ENCODE data around the gene CAP2.
"Not testable (repeated sequence)": the region's sequence is repeated elsewhere in the genome, so short reads cannot be mapped to it uniquely, and the experiment has no call there.

CAP2 gene

GRCh38 chr6:17580518-17581048, 187.2 kb downstream of the CAP2 start:
- Histone ChIP-seq H3K27ac (ENCODE audit: low read length, poor library complexity, severe bottlenecking) (no peak overlapping the region), H3K4me1 (ENCODE audit: control insufficient read depth, insufficient read depth, low read depth, low read length) (peaks cover 2% of the 10 kb centered on the region), H3K14ac (ENCODE audit: low read length in 2 of 2) (no peak overlapping the region), H3K9me3 (ENCODE audit: control insufficient read depth, low read length) (peaks cover 4% of the 10 kb centered on the region), H2AK5ac (ENCODE audit: low read length, severe bottlenecking) (no peak overlapping the region), H2BK120ac (ENCODE audit: low read depth, low read length) (no peak overlapping the region), H3K27me3 (ENCODE audit: control insufficient read depth in 1 of 2, insufficient read depth in 1 of 2, low read length in 2 of 2) (no peaks in the 10 kb centered on the region), H3K79me1 (replicated peaks; ENCODE audit: low read length, poor library complexity, severe bottlenecking) (no peaks in the 10 kb centered on the region), H3K9ac (ENCODE audit: low read length) (peak overlapping the region; percentile 74), H3K4me3 (ENCODE audit: insufficient read depth in 1 of 2, low read depth in 1 of 2, low read length in 2 of 2) (peak overlapping the region in 1 of 2 experiments; percentile 80), H2BK12ac (ENCODE audit: low read length in 2 of 2) (no peak overlapping the region), H2BK5ac (ENCODE audit: low read depth, low read length, poor library complexity, severe bottlenecking) (no peak overlapping the region), H4K8ac (ENCODE audit: low read length) (no peak overlapping the region), H3K36me3 (ENCODE audit: control insufficient read depth in 1 of 2, insufficient read depth in 2 of 2, low read depth in 1 of 2, low read length in 2 of 2) (no peaks in the 10 kb centered on the region), H3K23ac (ENCODE audit: low read length in 2 of 2) (no peak overlapping the region), H3K18ac (ENCODE audit: low read depth in 1 of 2, low read length in 2 of 2) (no peak overlapping the region), H3K4me2 (ENCODE audit: low read length, poor library complexity, severe bottlenecking) (no peak overlapping the region), H2AFZ (ENCODE audit: low read depth, low read length) (no peak overlapping the region), H3K4ac (ENCODE audit: low read depth in 1 of 2, low read length in 2 of 2) (no peak overlapping the region), H2BK15ac (ENCODE audit: low read depth, poor library complexity, severe bottlenecking) (no peak overlapping the region), H4K91ac (ENCODE audit: low read length) (no peak overlapping the region)
- WGBS: 88% methylated on average over 36 of the region's 53 CpGs
- DNase-seq: no peak

GRCh38 chr6:17581282-17581681, 187.9 kb downstream of the CAP2 start:
- H3K4me1 ChIP-seq (ENCODE audit: control insufficient read depth, insufficient read depth, low read depth, low read length); H2BK5ac ChIP-seq (ENCODE audit: low read depth, low read length, poor library complexity, severe bottlenecking); H3K4me2 ChIP-seq (ENCODE audit: low read length, poor library complexity, severe bottlenecking); H3K27ac ChIP-seq (ENCODE audit: low read length, poor library complexity, severe bottlenecking); H2BK12ac ChIP-seq (ENCODE audit: low read length in 2 of 2); H3K23ac ChIP-seq (ENCODE audit: low read length in 2 of 2); H3K36me3 ChIP-seq (ENCODE audit: control insufficient read depth in 1 of 2, insufficient read depth in 2 of 2, low read depth in 1 of 2, low read length in 2 of 2); H3K79me1 ChIP-seq (replicated peaks; ENCODE audit: low read length, poor library complexity, severe bottlenecking); H3K4ac ChIP-seq (ENCODE audit: low read depth in 1 of 2, low read length in 2 of 2); H4K91ac ChIP-seq (ENCODE audit: low read length); H3K14ac ChIP-seq (ENCODE audit: low read length in 2 of 2); DNase-seq; H2BK120ac ChIP-seq (ENCODE audit: low read depth, low read length); H2AFZ ChIP-seq (ENCODE audit: low read depth, low read length); H2AK5ac ChIP-seq (ENCODE audit: low read length, severe bottlenecking); H3K18ac ChIP-seq (ENCODE audit: low read depth in 1 of 2, low read length in 2 of 2); H3K9me3 ChIP-seq (ENCODE audit: control insufficient read depth, low read length); H3K9ac ChIP-seq (ENCODE audit: low read length); H3K4me3 ChIP-seq (ENCODE audit: insufficient read depth in 1 of 2, low read depth in 1 of 2, low read length in 2 of 2); H4K8ac ChIP-seq (ENCODE audit: low read length); H3K27me3 ChIP-seq (ENCODE audit: control insufficient read depth in 1 of 2, insufficient read depth in 1 of 2, low read length in 2 of 2); H2BK15ac ChIP-seq (ENCODE audit: low read depth, poor library complexity, severe bottlenecking): not testable (repeated sequence)
- 93% methylated on average over 7 of the region's 7 CpGs for WGBS

GRCh38 chr6:17583811-17584210, 190.4 kb downstream of the CAP2 start:
- WGBS: 21% methylated on average over 4 of the region's 5 CpGs
- peak overlapping the region; percentile 71 for H3K9ac ChIP-seq (ENCODE audit: low read length)
- H2BK15ac ChIP-seq (ENCODE audit: low read depth, poor library complexity, severe bottlenecking): no peak overlapping the region
- no peak overlapping the region for H3K18ac ChIP-seq (ENCODE audit: low read depth in 1 of 2, low read length in 2 of 2)
- H3K14ac ChIP-seq (ENCODE audit: low read length in 2 of 2): no peak overlapping the region
- no peak overlapping the region for H3K4me2 ChIP-seq (ENCODE audit: low read length, poor library complexity, severe bottlenecking)
- no peaks in the 10 kb centered on the region for H3K36me3 ChIP-seq (ENCODE audit: control insufficient read depth in 1 of 2, insufficient read depth in 2 of 2, low read depth in 1 of 2, low read length in 2 of 2)
- H3K23ac ChIP-seq (ENCODE audit: low read length in 2 of 2): no peak overlapping the region
- no peak overlapping the region for H2BK5ac ChIP-seq (ENCODE audit: low read depth, low read length, poor library complexity, severe bottlenecking)
- H4K91ac ChIP-seq (ENCODE audit: low read length): no peak overlapping the region
- peak; percentile 78 for DNase-seq
- H3K27ac ChIP-seq (ENCODE audit: low read length, poor library complexity, severe bottlenecking): peak overlapping the region; percentile 61
- H3K4ac ChIP-seq (ENCODE audit: low read depth in 1 of 2, low read length in 2 of 2): no peak overlapping the region
- H3K27me3 ChIP-seq (ENCODE audit: control insufficient read depth in 1 of 2, insufficient read depth in 1 of 2, low read length in 2 of 2): no peaks in the 10 kb centered on the region
- no peak overlapping the region for H4K8ac ChIP-seq (ENCODE audit: low read length)
- H3K4me1 ChIP-seq (ENCODE audit: control insufficient read depth, insufficient read depth, low read depth, low read length): peaks cover 4% of the 10 kb centered on the region
- H2BK120ac ChIP-seq (ENCODE audit: low read depth, low read length): no peak overlapping the region
- no peak overlapping the region for H3K4me3 ChIP-seq (ENCODE audit: insufficient read depth in 1 of 2, low read depth in 1 of 2, low read length in 2 of 2)
- no peaks in the 10 kb centered on the region for H3K79me1 ChIP-seq (replicated peaks; ENCODE audit: low read length, poor library complexity, severe bottlenecking)
- H2AFZ ChIP-seq (ENCODE audit: low read depth, low read length): no peak overlapping the region
- no peak overlapping the region for H2BK12ac ChIP-seq (ENCODE audit: low read length in 2 of 2)
- peak overlapping the region; percentile 57 for H2AK5ac ChIP-seq (ENCODE audit: low read length, severe bottlenecking)
- no peaks in the 10 kb centered on the region for H3K9me3 ChIP-seq (ENCODE audit: control insufficient read depth, low read length)

- no peaks in the 10 kb centered on the region for H3K36me3 ChIP-seq (ENCODE audit: control insufficient read depth in 1 of 2, insufficient read depth in 2 of 2, low read depth in 1 of 2, low read length in 2 of 2)
- no peak overlapping the region for H2BK5ac ChIP-seq (ENCODE audit: low read depth, low read length, poor library complexity, severe bottlenecking)
- no peak overlapping the region for H4K8ac ChIP-seq (ENCODE audit: low read length)
- H2BK15ac ChIP-seq (ENCODE audit: low read depth, poor library complexity, severe bottlenecking): no peak overlapping the region
- peak overlapping the region; percentile 61 for H3K27ac ChIP-seq (ENCODE audit: low read length, poor library complexity, severe bottlenecking)
- no CpG with 5 or more reads among the region's 7 CpGs for WGBS
- H2AK5ac ChIP-seq (ENCODE audit: low read length, severe bottlenecking): no peak overlapping the region
- H2BK12ac ChIP-seq (ENCODE audit: low read length in 2 of 2): no peak overlapping the region
- peaks cover 5% of the 10 kb centered on the region for H3K4me1 ChIP-seq (ENCODE audit: control insufficient read depth, insufficient read depth, low read depth, low read length)
- peak; percentile 84 for DNase-seq
- no peak overlapping the region for H2BK120ac ChIP-seq (ENCODE audit: low read depth, low read length)
- H3K14ac ChIP-seq (ENCODE audit: low read length in 2 of 2): no peak overlapping the region
- H3K9ac ChIP-seq (ENCODE audit: low read length): peak overlapping the region; percentile 71
- no peak overlapping the region for H3K4me2 ChIP-seq (ENCODE audit: low read length, poor library complexity, severe bottlenecking)
- no peak overlapping the region for H3K18ac ChIP-seq (ENCODE audit: low read depth in 1 of 2, low read length in 2 of 2)
- H2AFZ ChIP-seq (ENCODE audit: low read depth, low read length): no peak overlapping the region
- no peak overlapping the region for H3K4me3 ChIP-seq (ENCODE audit: insufficient read depth in 1 of 2, low read depth in 1 of 2, low read length in 2 of 2)
- H3K27me3 ChIP-seq (ENCODE audit: control insufficient read depth in 1 of 2, insufficient read depth in 1 of 2, low read length in 2 of 2): no peaks in the 10 kb centered on the region
- H3K4ac ChIP-seq (ENCODE audit: low read depth in 1 of 2, low read length in 2 of 2): no peak overlapping the region
- no peaks in the 10 kb centered on the region for H3K9me3 ChIP-seq (ENCODE audit: control insufficient read depth, low read length)
- no peak overlapping the region for H3K23ac ChIP-seq (ENCODE audit: low read length in 2 of 2)
- H3K79me1 ChIP-seq (replicated peaks; ENCODE audit: low read length, poor library complexity, severe bottlenecking): no peaks in the 10 kb centered on the region
- no peak overlapping the region for H4K91ac ChIP-seq (ENCODE audit: low read length)
Observed at GRCh38 chr6:17584241-17584803, 190.9 kb downstream of the CAP2 start.
